ENCODE results near the gene KIF25. TPM values are rescaled to one million over a fixed set of nuclear protein-coding genes. Genes with fewer than 3 reads are reported as not detected.
A peak's percentile ranks its signal among the peaks of the same experiment; 100 is the strongest.
"Not testable (repeated sequence)": the region's sequence is repeated elsewhere in the genome, so short reads cannot be mapped to it uniquely, and the experiment has no call there.

KIF25 gene
- total and polyA plus RNA-seq, 8 donors = 0.63 to 14.8 (median 12.2) TPM

DNA sequence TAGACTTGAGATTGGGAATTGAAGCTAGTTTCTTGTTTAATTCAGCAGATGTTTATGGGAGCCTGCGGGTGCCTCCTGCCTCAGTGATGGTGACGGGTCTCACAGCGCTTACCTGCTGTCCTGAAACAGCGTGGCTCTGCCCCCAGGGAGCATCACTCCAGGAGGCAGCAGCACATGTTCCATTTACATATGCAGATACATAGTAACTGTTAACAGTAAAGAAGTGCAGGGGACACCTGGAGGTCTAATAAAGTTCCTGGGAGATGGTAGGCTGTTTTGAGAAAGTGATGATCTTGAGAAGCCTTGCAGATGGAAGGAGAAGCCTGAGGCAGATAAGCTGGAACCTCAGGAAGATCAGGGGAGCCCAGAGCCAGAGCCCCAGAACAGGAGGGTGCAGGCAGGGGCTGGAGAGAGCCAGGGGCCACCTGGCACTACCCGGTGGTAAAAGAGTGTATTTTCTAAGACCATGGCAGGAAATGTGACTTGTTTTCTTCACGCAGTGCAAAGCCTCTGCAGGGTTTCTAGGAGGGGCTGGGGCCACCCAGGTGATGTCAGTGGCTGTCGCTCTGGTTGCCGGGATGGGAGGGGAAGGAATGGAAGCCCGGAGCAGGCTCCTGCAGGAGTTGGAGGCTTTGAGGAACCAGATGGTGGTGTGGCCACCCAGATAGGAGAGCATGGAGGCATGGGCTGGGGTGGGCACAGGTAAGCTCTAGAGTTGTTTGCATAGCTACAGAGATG is 24.2 kb upstream of the KIF25 start:
- intact Hi-C loops (cut with DNase I) = no loop called here

DNA sequence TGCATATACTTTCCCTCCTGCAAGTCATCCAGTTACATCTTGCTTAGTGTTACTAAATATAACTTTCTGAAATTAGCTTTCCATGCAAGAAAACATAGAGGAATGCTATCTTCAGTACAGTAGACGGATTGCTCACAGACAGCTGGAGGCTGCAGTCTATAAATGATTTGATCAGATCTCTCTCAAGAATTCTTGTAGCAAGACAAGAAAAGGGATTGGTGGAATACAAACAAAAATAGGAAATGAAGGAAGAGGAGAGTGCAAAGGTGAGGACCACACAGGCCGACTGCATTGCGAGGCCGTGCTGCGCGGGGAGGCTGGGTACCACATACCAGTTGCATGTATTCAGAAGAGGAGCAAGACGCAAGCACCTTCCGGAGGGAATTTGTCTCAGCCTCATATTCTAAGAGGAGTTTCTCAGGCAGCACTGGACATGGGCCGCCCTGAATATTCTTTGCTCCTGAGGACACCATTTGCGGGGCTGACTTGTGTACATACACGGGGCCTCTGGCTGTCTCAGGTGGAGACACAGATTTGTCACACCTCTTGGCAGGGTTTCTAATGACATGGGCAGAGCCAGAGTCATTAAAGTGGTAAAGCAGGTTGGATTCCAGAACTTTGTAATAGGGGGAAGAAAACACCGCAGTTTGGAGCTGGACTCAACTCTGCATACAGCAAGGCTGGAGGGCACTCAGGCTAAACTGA is 22.7 kb upstream of the KIF25 start:
- peaks cover 0 to 9% of the 10 kb centered on the region in 2 donors for H3K4me1 ChIP-seq
- ATAC-seq (peak; percentile 75), DNase-seq (peak in 2 of 4 donors; percentile 51 to 53)
- intact Hi-C loops (cut with DNase I) = no loop called here
- no peaks in the 10 kb centered on the region for H3K9me3 ChIP-seq
- H3K27ac ChIP-seq = no peak overlapping the region
- no peak overlapping the region for H3K4me3 ChIP-seq
- TF ChIP-seq, protein P1, sequence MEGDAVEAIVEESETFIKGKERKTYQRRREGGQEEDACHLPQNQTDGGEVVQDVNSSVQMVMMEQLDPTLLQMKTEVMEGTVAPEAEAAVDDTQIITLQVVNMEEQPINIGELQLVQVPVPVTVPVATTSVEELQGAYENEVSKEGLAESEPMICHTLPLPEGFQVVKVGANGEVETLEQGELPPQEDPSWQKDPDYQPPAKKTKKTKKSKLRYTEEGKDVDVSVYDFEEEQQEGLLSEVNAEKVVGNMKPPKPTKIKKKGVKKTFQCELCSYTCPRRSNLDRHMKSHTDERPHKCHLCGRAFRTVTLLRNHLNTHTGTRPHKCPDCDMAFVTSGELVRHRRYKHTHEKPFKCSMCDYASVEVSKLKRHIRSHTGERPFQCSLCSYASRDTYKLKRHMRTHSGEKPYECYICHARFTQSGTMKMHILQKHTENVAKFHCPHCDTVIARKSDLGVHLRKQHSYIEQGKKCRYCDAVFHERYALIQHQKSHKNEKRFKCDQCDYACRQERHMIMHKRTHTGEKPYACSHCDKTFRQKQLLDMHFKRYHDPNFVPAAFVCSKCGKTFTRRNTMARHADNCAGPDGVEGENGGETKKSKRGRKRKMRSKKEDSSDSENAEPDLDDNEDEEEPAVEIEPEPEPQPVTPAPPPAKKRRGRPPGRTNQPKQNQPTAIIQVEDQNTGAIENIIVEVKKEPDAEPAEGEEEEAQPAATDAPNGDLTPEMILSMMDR (IDR thresholded peaks at IDR 0.05) = no peak
- peaks cover 0 to 6% of the 10 kb centered on the region in 2 donors for H3K36me3 ChIP-seq
- no peaks in the 10 kb centered on the region for H3K27me3 ChIP-seq

More for the DNA sequence above, 24.2 kb upstream of the KIF25 start:
- ATAC-seq (no peak), DNase-seq (no peak)
- Histone ChIP-seq H3K27me3 (no peaks in the 10 kb centered on the region), H3K4me1 (peaks cover 0 to 9% of the 10 kb centered on the region in 2 donors), H3K9me3 (no peaks in the 10 kb centered on the region), H3K36me3 (peaks cover 0 to 19% of the 10 kb centered on the region in 2 donors), H3K27ac (no peak overlapping the region), H3K4me3 (no peak overlapping the region)
- TF ChIP-seq, protein P1 (IDR thresholded peaks at IDR 0.05) = no peak

DNA sequence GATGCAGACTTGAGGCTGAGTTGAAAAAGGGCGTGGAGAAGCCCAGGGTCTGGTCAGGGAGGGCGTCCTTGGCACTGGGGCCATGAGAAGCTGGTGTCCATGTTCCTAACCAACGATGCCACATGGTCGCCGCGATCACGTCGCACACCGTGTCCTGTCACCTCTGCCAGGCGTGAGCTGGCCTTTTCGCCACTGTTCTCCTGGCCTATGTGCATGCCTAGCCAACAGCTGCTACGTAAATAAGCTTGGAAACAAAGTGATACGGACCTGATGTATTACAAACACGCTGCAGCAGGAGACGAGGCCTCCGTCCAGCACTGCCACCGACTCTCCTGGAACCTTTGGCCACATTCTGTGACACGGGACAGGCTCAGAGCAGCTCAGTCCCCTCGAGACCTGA is 22.0 kb upstream of the KIF25 start:
- H3K27ac ChIP-seq = no peak overlapping the region
- intact Hi-C loops (cut with DNase I) = no loop called here
- no peak overlapping the region for H3K4me3 ChIP-seq
- no peaks in the 10 kb centered on the region for H3K36me3 ChIP-seq
- ATAC-seq (no peak), DNase-seq (no peak)
- peaks cover 0 to 9% of the 10 kb centered on the region in 2 donors for H3K4me1 ChIP-seq
- TF ChIP-seq, protein P1 (IDR thresholded peaks at IDR 0.05) = no peak
- no peaks in the 10 kb centered on the region for H3K27me3 ChIP-seq
- H3K9me3 ChIP-seq = no peaks in the 10 kb centered on the region

DNA sequence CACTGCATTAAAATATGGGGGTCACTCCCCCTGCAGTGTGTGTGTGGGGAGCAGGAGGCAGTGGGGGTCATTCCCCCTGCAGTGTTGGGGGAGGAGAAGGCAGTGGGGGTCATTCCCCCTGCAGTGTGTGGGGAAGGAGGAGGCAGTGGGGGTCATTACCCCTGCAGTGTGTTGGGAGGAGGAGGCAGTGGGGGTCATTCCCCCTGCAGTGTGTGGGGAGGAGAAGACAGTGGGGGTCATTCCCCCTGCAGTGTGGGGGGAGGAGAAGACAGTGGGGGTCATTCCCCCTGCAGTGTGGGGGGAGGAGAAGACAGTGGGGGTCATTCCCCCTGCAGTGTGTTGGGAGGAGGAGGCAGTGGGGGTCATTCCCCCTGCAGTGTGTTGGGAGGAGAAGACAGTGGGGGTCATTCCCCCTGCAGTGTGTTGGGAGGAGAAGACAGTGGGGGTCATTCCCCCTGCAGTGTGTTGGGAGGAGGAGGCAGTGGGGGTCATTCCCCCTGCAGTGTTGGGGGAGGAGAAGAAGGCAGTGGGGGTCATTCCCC is 21.3 kb upstream of the KIF25 start:
- ATAC-seq; H3K9me3 ChIP-seq; DNase-seq; H3K27ac ChIP-seq; intact Hi-C loops (cut with DNase I); H3K4me3 ChIP-seq; H3K36me3 ChIP-seq; H3K27me3 ChIP-seq; H3K4me1 ChIP-seq: not testable (repeated sequence)

DNA sequence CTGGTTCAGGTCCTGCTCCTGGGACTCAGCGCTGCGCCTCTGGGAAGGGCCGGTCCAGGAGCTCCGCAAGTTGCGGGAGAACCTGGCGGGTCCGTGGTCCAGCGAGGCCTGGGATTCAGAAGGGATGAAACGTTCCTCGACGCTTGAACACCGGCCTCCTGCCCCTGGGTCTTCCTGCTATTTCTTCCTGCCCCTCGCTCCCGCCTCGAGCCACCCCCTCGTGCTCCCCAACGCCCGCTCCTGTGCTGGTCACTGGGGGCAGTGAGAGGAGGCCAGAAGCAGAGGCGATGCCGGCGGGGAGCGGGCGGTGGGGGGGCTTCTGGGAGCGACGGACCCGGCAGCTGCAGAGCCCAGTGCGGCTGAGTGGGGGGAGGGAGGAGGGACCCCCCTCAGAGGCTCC is 20.8 kb upstream of the KIF25 start:
- intact Hi-C loops (cut with DNase I) = no loop called here
- ATAC-seq (no peak), DNase-seq (no peak)
- TF ChIP-seq, protein P1 (IDR thresholded peaks at IDR 0.05) = no peak
- peaks cover 0 to 9% of the 10 kb centered on the region in 2 donors for H3K4me1 ChIP-seq
- no peak overlapping the region for H3K27ac ChIP-seq
- no peaks in the 10 kb centered on the region for H3K36me3 ChIP-seq
- no peak overlapping the region for H3K4me3 ChIP-seq
- H3K9me3 ChIP-seq = no peaks in the 10 kb centered on the region
- H3K27me3 ChIP-seq = no peaks in the 10 kb centered on the region
